MM.1S (cell line): ENCODE data around the gene F2.

ENCODE experiments used
- DNase-seq: peaks from one replicate; pipeline ENCODE4 v3.0.0-alpha.2; 2015
- H2AFZ ChIP-seq: fragments of 300-600 bp; sonication (generic); 2 replicates; pipeline ENCODE4 v1.6.0; 2016; ENCODE audit warnings: antibody characterized with exemption, low read length
- H3F3A ChIP-seq: fragments of 300-600 bp; sonication (generic); 2 replicates; pipeline ENCODE4 v1.6.1; 2016; ENCODE audit warnings: mild to moderate bottlenecking, antibody characterized with exemption, low read length, moderate library complexity, mixed read lengths; ENCODE audit not compliant: insufficient read depth
- H3K27ac ChIP-seq: fragments of 300-600 bp; sonication (generic); 2 replicates; pipeline ENCODE4 v1.5.1; 2016; ENCODE audit warnings: mild to moderate bottlenecking, low read length
- H3K27me3 ChIP-seq: fragments of 300-600 bp; sonication (generic); replicated peaks from 2 replicates; pipeline ENCODE4 v1.6.0; 2016; ENCODE audit warnings: low read length; ENCODE audit not compliant: insufficient read depth
- H3K36me3 ChIP-seq: fragments of 300-600 bp; sonication (generic); replicated peaks from 2 replicates; pipeline ENCODE4 v1.6.1; 2016; ENCODE audit warnings: mild to moderate bottlenecking, low read length, mixed read lengths; ENCODE audit not compliant: insufficient read depth
- H3K4me1 ChIP-seq: fragments of 300-600 bp; sonication (generic); 2 replicates; pipeline ENCODE4 v1.6.1; 2016; ENCODE audit warnings: low read length, mixed read lengths
- H3K4me2 ChIP-seq: fragments of 300-600 bp; sonication (generic); 2 replicates; pipeline ENCODE4 v1.6.0; 2016; ENCODE audit warnings: low read depth, low read length
- H3K4me3 ChIP-seq: fragments of 300-600 bp; sonication (generic); 2 replicates; pipeline ENCODE4 v1.5.1; 2016; ENCODE audit warnings: low read length, mixed read lengths
- H3K79me2 ChIP-seq: fragments of 300-600 bp; sonication (generic); 2 replicates; pipeline ENCODE4 v1.6.1; 2016; ENCODE audit warnings: mixed run types, low read length, mixed read lengths
- H3K9ac ChIP-seq: fragments of 300-600 bp; sonication (generic); 2 replicates; pipeline ENCODE4 v1.6.1; 2016; ENCODE audit warnings: low read length, mixed read lengths
- H3K9me2 ChIP-seq: fragments of 300-600 bp; sonication (generic); replicated peaks from 2 replicates; pipeline ENCODE4 v1.6.1; 2016; ENCODE audit warnings: mild to moderate bottlenecking, low read length, mixed read lengths; ENCODE audit not compliant: insufficient read depth
- H3K9me3 ChIP-seq: fragments of 300-600 bp; sonication (generic); replicated peaks from 2 replicates; pipeline ENCODE4 v1.6.1; 2016; ENCODE audit warnings: mild to moderate bottlenecking, low read length, mixed read lengths; ENCODE audit not compliant: insufficient read depth
- H4K20me1 ChIP-seq: fragments of 300-600 bp; sonication (generic); 2 replicates; pipeline ENCODE4 v1.6.1; 2016; ENCODE audit warnings: mild to moderate bottlenecking, low read length, moderate library complexity, mixed read lengths; ENCODE audit not compliant: insufficient read depth
- EZH2 ChIP-seq: fragments of 300-600 bp; sonication (generic); optimal IDR thresholded peaks from 2 replicates; pipeline ENCODE3; 2017; ENCODE audit warnings: low read depth, mild to moderate bottlenecking, antibody characterized with exemption, low read length, mixed read lengths
- EZH2phosphoT487 ChIP-seq: fragments of 300-600 bp; sonication (generic); IDR thresholded peaks from 2 replicates; pipeline ENCODE4 v1.6.1; 2018; ENCODE audit warnings: antibody characterized with exemption, low read length
- TF ChIP-seq, protein P1 (sequence below): fragments of 300-600 bp; sonication (generic); IDR thresholded peaks from 2 replicates; pipeline ENCODE4 v1.5.1; 2016; ENCODE audit warnings: antibody characterized with exemption, low read length, mixed read lengths

The F2 gene

DNA sequence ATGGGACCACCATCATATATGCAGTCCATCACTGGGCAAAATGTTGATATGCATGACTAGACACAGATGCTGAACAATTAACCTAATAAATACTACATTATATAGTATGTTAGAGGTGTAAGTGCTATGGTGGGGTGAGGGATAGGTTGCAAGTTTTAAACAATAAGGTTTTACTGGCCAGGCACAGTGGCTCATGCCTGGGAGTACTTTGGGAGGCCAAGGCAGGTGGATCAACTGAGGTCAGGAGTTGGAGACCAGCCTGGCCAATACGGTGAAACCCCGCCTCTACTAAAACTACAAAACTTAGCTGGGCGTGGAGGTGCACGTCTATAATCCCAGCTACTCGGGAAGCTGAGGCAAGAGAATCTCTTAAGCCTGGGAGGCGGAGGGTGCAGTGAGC lies 28.1 kb downstream of the F2 start:
- no peak overlapping the region for H3K4me2 ChIP-seq
- no peak overlapping the region for H3K9ac ChIP-seq
- no peaks in the 10 kb centered on the region for H3K9me2 ChIP-seq
- no peaks in the 10 kb centered on the region for H3K27me3 ChIP-seq
- H3K9me3 ChIP-seq = no peaks in the 10 kb centered on the region
- H3F3A ChIP-seq = no peaks in the 10 kb centered on the region
- DNase-seq = no peak
- no peak overlapping the region for H3K27ac ChIP-seq
- no peak overlapping the region for H2AFZ ChIP-seq
- H3K79me2 ChIP-seq = no peaks in the 10 kb centered on the region
- no peaks in the 10 kb centered on the region for H4K20me1 ChIP-seq
- H3K4me3 ChIP-seq = no peak overlapping the region
- TF ChIP-seq, protein P1, sequence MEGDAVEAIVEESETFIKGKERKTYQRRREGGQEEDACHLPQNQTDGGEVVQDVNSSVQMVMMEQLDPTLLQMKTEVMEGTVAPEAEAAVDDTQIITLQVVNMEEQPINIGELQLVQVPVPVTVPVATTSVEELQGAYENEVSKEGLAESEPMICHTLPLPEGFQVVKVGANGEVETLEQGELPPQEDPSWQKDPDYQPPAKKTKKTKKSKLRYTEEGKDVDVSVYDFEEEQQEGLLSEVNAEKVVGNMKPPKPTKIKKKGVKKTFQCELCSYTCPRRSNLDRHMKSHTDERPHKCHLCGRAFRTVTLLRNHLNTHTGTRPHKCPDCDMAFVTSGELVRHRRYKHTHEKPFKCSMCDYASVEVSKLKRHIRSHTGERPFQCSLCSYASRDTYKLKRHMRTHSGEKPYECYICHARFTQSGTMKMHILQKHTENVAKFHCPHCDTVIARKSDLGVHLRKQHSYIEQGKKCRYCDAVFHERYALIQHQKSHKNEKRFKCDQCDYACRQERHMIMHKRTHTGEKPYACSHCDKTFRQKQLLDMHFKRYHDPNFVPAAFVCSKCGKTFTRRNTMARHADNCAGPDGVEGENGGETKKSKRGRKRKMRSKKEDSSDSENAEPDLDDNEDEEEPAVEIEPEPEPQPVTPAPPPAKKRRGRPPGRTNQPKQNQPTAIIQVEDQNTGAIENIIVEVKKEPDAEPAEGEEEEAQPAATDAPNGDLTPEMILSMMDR = no peak
- no peak for TF ChIP-seq EZH2
- no peak for TF ChIP-seq EZH2phosphoT487
- no peaks in the 10 kb centered on the region for H3K4me1 ChIP-seq
- H3K36me3 ChIP-seq = peaks cover 16% of the 10 kb centered on the region

DNA sequence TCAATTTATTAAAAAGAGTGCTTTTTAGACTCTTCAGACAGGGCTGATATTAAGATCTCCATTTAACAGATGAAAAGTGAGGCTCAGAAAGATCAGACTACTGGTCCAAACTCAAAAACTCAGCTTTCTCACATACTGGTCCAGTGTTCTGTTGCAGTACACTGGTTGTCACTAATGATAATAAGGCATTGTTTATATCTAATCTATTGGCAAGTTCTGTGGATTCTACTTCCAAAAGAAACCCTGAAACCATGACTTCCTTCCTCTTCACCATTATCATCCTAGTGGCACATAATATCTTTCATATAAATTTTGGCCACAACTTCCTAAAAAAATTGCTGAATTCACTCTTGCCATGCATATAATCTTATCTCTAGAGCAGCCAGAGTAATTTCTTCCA lies 36.9 kb downstream of the F2 start:
- no peak for DNase-seq
- Histone ChIP-seq H3K79me2 (no peaks in the 10 kb centered on the region), H3K4me3 (no peak overlapping the region), H3K9me2 (no peaks in the 10 kb centered on the region), H2AFZ (no peak overlapping the region), H3K9me3 (no peaks in the 10 kb centered on the region), H3K4me2 (no peak overlapping the region), H4K20me1 (no peaks in the 10 kb centered on the region), H3F3A (no peaks in the 10 kb centered on the region), H3K36me3 (peaks cover 22% of the 10 kb centered on the region), H3K27me3 (no peaks in the 10 kb centered on the region), H3K9ac (no peak overlapping the region), H3K4me1 (no peaks in the 10 kb centered on the region), H3K27ac (no peak overlapping the region)
- TF ChIP-seq EZH2phosphoT487 = no peak
- TF ChIP-seq EZH2 = no peak
- TF ChIP-seq, protein P1 = no peak

DNA sequence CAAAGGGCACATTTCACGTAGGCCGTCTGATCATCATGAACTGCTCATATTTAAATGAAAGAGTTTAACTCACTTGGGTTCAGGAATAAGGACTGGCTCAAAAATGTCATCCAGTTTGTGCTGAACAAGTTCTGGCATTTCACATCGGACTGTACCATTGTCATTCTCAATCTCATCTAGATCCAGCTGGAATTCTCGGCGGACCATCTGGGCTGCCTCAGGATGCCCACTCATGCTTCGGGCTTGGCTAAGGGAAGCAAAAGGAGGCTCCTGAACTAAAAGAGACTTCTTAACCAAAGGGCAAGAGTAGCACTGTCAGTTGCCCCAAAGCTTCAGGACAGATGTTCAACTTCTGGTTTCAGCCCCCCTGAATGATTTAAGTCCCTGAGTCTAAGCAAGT lies 40.2 kb downstream of the F2 start:
- Histone ChIP-seq H3F3A (no peaks in the 10 kb centered on the region), H4K20me1 (no peaks in the 10 kb centered on the region), H3K36me3 (peaks cover 24% of the 10 kb centered on the region; the same call in 1 of the 2 replicates), H3K9ac (no peak overlapping the region), H3K27me3 (no peaks in the 10 kb centered on the region), H2AFZ (no peak overlapping the region), H3K27ac (no peak overlapping the region), H3K4me3 (no peak overlapping the region), H3K9me3 (no peaks in the 10 kb centered on the region), H3K4me2 (no peak overlapping the region), H3K4me1 (no peaks in the 10 kb centered on the region), H3K79me2 (no peaks in the 10 kb centered on the region), H3K9me2 (no peaks in the 10 kb centered on the region)
- TF ChIP-seq EZH2 = no peak
- DNase-seq = no peak

DNA sequence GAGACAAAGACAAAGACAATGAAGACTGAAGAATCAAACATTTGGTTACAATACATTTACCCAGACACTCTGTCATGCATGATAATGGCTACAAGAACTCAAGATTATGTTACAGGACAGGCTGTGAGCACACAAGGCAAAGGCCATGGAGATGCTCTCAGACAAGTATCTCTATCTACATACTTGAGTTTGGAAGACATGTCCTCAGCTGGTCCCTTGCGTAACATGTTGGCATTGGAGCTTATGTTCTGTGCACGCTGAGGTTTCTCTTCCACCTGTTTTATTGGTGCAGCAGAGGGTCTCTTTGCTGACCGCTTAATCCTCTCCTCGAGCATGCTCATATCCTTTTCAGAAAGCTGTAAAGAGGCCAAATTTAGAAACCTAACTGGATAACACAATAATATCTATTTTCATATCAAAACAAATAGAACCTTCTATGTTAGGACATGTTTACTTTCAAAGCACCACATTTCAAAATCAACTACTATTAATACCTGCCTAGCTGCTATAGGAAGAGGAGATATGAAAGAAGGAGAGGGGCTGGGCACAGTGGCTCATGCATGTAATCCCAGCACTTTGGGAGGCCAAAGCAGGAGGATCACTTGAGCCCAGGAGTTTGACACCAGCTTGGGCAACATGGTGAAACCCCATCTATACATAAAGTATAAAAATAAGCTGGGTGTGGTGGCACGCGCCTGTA lies 41.6 kb downstream of the F2 start:
- no peaks in the 10 kb centered on the region for H4K20me1 ChIP-seq
- H3K9me3 ChIP-seq = no peaks in the 10 kb centered on the region
- DNase-seq = no peak
- H3K4me1 ChIP-seq = no peaks in the 10 kb centered on the region
- H3K79me2 ChIP-seq = no peaks in the 10 kb centered on the region
- H3F3A ChIP-seq = no peaks in the 10 kb centered on the region; the same call in 1 of the 2 replicates
- no peak overlapping the region for H3K4me3 ChIP-seq
- H3K9me2 ChIP-seq = no peaks in the 10 kb centered on the region
- no peak overlapping the region for H3K9ac ChIP-seq
- no peak overlapping the region for H3K27ac ChIP-seq
- H3K27me3 ChIP-seq = no peaks in the 10 kb centered on the region
- no peak overlapping the region for H2AFZ ChIP-seq
- no peak overlapping the region for H3K4me2 ChIP-seq
- TF ChIP-seq, protein P1 = no peak
- no peak for TF ChIP-seq EZH2phosphoT487
- no peak for TF ChIP-seq EZH2
- H3K36me3 ChIP-seq = peaks cover 25% of the 10 kb centered on the region; the same call in 1 of the 2 replicates
